Esophagus muscularis mucosa (tissue), 4 donors: Measurements from ENCODE around the gene ANKLE2.

ENCODE experiments used
- EP300 ChIP-seq: sonication (generic); formaldehyde crosslinking; IDR thresholded peaks from one replicate; pipeline ENCODE4 v1.6.1; 2017; ENCODE audit warnings: antibody characterized with exemption
- POLR2A ChIP-seq: fragments of 450-650 bp; IDR thresholded peaks from one replicate; pipeline ENCODE4 v1.6.1; 2017; ENCODE audit warnings: antibody characterized with exemption, moderate library complexity, mild to moderate bottlenecking, low read depth
- POLR2AphosphoS5 ChIP-seq, 2 donors: sonication (generic); formaldehyde crosslinking; IDR thresholded peaks; one replicate each; pipeline ENCODE4 v1.6.1; 2017; ENCODE audit warnings: antibody characterized with exemption in 2 of 2
- TF ChIP-seq, protein P1 (sequence below), 3 experiments: fragments of 200-600 bp in 2 of 3; fragments of 450-650 bp in 1 of 3; sonication (generic) in 2 of 3; IDR thresholded peaks; one replicate each; pipeline ENCODE4 v1.5.1; 2017 to 2019; ENCODE audit warnings: antibody characterized with exemption in 3 of 3, mild to moderate bottlenecking in 2 of 3, moderate library complexity in 1 of 3

DNA sequence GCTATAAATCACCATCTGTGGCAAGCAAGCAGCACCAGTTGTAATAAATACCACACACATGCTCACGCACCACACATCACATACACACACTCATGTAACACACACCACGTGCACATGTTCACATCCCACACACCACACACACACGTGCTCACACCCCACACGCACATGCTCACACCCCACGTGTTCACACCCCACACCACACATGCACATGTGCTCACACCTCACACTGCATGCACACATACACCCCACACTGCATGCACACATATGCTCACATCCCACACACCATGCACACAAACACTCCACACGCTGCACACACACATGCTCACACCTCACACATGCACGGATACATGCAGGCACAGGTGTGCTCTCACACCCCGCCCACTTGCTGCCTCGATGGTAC is 22.9 kb upstream of the ANKLE2 start:
- TF ChIP-seq, protein P1, sequence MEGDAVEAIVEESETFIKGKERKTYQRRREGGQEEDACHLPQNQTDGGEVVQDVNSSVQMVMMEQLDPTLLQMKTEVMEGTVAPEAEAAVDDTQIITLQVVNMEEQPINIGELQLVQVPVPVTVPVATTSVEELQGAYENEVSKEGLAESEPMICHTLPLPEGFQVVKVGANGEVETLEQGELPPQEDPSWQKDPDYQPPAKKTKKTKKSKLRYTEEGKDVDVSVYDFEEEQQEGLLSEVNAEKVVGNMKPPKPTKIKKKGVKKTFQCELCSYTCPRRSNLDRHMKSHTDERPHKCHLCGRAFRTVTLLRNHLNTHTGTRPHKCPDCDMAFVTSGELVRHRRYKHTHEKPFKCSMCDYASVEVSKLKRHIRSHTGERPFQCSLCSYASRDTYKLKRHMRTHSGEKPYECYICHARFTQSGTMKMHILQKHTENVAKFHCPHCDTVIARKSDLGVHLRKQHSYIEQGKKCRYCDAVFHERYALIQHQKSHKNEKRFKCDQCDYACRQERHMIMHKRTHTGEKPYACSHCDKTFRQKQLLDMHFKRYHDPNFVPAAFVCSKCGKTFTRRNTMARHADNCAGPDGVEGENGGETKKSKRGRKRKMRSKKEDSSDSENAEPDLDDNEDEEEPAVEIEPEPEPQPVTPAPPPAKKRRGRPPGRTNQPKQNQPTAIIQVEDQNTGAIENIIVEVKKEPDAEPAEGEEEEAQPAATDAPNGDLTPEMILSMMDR (IDR thresholded peaks at IDR 0.05): no peak
- no peak for TF ChIP-seq POLR2A
- TF ChIP-seq POLR2AphosphoS5 (IDR thresholded peaks at IDR 0.05): no peak
- no peak for TF ChIP-seq EP300
